ENCODE measurements around the gene FBXO42. TPM values are rescaled to one million over a fixed set of nuclear protein-coding genes. Genes with fewer than 3 reads are reported as not detected.
"Not testable (repeated sequence)": the region's sequence is repeated elsewhere in the genome, so short reads cannot be mapped to it uniquely, and the experiment has no call there.

The FBXO42 gene
- total RNA-seq, 1 donor from 2014 or later = 27.3 TPM

GRCh38 chr1:16235347-16235746, 116.9 kb downstream of the FBXO42 start:
- intact Hi-C loops (cut with DNase I) = no loop called here
- DNase-seq (ENCODE audit: low spot score) (no peak), ATAC-seq (no peak)

DNA sequence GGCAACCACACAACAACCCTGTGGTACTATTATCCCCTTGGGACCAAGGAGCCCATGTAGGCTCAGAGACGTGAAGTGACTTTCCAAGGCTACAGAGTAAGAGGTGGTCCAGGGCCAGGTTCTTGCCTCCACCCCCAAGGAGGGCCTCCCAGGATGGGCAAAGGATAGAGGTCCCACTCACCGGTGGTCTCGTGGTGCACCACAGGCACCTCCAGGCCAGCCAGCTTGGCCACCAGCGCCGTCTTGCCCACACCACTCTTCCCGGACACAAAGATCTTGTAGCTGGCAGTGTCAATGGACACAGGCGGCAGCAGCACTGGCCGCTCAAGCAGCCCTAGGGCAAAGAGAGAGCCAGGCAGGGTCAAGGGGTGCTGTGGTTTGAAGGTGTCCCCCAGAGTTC, 118.8 kb downstream of the FBXO42 start:
- intact Hi-C loops (cut with DNase I) = no loop called here
- ATAC-seq (no peak), DNase-seq (ENCODE audit: low spot score) (no peak)

GRCh38 chr1:16232316-16232710, 120.0 kb downstream of the FBXO42 start:
- intact Hi-C loops (cut with DNase I) = no loop called here
- DNase-seq (ENCODE audit: low spot score) (no peak), ATAC-seq (no peak)

DNA sequence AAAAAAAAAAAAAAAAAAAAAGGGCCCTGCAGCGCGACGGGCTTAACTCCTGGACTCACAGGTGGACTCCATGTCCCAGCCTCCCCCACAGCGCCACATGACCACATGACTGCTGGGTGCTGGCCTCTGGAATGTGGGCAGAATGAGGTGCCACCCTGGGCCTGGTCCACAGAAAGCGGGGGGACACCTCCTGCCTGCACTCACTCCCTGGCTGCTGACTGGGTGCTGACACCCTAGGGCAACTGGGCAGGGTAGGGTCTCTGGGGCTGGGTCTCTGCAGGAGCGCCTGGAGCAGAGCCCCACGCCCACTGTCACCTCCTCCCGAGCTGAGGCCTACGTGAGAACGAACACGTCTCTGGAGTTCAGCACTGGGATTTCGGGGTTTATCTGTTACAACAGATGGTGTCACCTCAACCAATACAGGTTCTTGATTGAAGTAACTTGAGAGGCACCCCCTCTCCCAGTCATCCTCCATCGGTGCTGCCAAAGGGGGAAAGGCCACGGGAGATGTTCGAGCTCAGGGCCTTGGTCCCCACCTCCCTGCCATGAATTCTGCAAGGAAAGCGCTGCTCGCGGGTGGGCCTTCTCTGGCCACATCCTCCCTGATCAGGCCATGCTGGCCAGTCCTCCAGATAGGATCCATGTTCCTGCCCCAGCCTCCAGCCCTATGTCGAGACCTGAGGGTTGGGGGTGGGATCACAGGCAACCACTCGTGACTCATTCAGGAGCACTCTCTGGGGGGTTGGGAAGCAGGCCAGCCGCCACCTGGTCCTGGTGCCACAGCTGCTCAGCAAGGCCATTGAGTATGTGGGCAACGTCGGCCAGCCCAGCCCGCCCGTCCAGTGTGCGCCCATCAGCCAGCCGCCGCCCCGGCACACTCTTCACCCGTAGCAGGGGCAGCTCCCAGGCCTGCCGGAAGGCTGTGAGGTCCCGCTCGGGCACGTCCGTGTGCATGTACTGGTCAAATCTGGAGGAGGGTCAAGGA, 120.7 kb downstream of the FBXO42 start:
- intact Hi-C loops (cut with DNase I) = no loop called here
- ATAC-seq (no peak), DNase-seq (ENCODE audit: low spot score) (no peak)

DNA sequence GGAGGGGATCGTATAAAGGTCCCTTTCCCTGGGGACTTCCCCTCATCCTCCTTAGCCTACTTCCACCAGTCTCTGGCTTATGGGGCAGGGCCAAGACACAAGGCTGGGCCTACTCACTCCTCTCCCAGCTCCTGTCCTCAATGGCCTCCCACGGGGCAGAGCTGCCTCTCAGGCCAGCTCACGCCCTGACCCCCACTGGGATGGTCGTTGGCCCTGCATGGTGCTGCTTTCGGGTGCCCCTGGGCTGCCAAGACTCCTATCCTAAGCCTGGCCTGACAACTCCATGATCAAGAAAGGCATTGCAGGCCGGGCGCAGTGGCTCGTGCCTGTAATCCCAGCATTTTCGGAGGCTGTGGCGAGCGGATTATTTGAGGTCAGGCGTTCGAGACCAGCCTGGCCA, 121.5 kb downstream of the FBXO42 start:
- intact Hi-C loops (cut with DNase I) = no loop called here
- ATAC-seq (no peak), DNase-seq (ENCODE audit: low spot score) (no peak)

GRCh38 chr1:16229976-16230740, 122.1 kb downstream of the FBXO42 start:
- DNase-seq (ENCODE audit: low spot score) (no peak), ATAC-seq (no peak)
- intact Hi-C loops (cut with DNase I) = no loop called here

GRCh38 chr1:16226490-16227179, 125.6 kb downstream of the FBXO42 start:
- peak; percentile 76 for DNase-seq (ENCODE audit: low spot score)
- peak; percentile 88 for ATAC-seq
- intact Hi-C loops (cut with DNase I) = no loop called here

- DNase-seq (ENCODE audit: low spot score) (no peak), ATAC-seq (no peak)
- intact Hi-C loops (cut with DNase I) = no loop called here
These were observed 126.2 kb downstream of the FBXO42 start for GRCh38 chr1:16226129-16226489.

- intact Hi-C loops (cut with DNase I) = no loop called here
- DNase-seq (ENCODE audit: low spot score) (no peak), ATAC-seq (no peak)
These were observed 127.8 kb downstream of the FBXO42 start for GRCh38 chr1:16224472-16224871.

- DNase-seq (ENCODE audit: low spot score); intact Hi-C loops (cut with DNase I); ATAC-seq: not testable (repeated sequence)
These were observed 129.6 kb downstream of the FBXO42 start for GRCh38 chr1:16222716-16223115.

- ATAC-seq = no peak
- no peak for DNase-seq (ENCODE audit: low spot score)
- intact Hi-C loops (cut with DNase I) = no loop called here
These were observed 130.8 kb downstream of the FBXO42 start for GRCh38 chr1:16221499-16221898.

- DNase-seq (ENCODE audit: low spot score) = no peak
- intact Hi-C loops (cut with DNase I) = no loop called here
- ATAC-seq = no peak
These were observed 132.2 kb downstream of the FBXO42 start for GRCh38 chr1:16219968-16220500.

DNA sequence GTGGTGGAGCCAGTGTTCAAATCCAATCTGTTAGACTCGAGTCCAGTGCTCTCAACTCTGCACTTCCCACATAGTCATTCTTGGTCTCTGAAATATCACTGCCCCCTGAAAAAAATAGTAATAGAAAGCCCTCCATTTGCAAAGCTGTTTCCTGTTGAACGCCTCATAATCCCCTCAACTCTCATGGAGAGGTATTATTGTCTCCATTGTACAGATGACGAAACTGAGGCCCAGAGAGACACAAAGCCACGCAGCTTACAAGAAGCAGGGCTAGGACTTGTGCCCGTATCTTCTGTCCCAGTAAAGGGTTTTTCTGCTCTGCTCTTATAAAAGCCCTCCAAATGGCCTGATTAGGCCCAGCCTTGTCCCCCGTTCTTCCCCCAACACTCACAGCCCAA, 133.6 kb downstream of the FBXO42 start:
- ATAC-seq (no peak), DNase-seq (ENCODE audit: low spot score) (no peak)
- intact Hi-C loops (cut with DNase I) = no loop called here

DNA sequence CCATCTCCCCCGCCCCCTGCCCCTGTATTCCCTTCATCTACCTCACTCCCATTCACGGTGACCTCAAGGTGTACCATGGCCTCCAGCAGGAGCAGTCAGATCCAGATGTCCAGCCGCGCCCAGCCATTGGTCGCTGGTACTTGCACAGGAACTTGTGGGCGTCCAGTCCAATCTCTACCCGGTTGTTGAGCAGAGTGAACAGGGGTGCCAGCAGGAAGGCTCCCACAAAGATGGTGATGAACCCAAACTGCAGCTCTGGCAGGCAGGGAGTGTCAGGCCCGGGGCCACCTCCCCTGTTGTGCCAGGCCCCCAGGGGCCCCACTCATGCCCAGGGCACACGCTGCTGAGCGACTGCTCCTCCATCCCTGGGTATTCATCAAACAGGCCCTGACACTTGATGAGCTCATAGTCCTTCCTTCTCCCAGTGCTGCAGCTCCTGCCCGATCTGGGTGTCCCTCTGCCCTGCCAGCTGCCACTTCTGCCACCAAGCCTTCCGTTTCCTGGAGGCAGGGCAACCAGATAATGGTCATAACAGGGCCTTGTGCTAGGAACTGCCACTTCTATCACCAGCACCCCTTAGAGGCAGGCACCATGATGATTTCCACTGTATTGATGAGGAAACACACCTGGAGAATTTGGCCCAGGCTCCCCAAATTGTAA, 134.1 kb downstream of the FBXO42 start:
- no peak for DNase-seq (ENCODE audit: low spot score)
- ATAC-seq = no peak

DNA sequence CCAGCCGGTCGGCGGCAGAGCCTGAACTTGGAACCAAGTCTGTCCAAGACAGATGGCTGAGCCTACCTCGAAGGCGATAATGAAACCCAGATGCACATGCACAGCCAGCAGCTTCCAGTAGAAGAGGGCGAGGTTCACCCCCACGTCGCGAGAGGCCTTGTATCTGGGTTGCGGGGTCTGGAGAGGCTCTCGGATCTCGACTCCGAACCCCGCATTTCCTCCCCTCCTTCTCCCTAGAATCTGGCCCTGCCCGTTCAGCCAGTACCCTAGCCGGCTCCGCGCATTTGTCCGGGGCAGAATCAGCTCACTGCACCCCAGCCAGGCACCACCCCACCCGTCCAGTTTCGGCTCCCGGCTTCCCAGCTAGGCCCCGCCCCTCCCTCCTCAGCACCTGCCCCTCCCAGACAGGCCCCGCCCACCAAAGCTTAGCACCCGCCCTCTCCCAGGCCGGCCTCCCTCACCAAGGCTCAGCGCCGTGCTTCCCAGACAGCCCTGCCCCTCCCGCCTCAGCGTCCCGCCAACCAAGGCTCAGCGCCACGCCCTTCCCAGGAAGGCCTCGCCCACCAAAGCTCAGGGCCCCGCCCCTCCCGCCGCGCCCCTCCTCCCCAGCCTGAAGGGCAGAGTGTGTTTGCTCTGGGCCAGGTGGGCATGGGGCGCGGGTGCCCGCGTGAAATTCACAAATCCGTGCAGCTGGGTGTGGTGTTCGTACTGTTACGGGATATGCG, 135.1 kb downstream of the FBXO42 start:
- peak; percentile 98 for ATAC-seq
- intact Hi-C loops (cut with DNase I) = no loop called here

More for the DNA sequence above, 134.1 kb downstream of the FBXO42 start:
- intact Hi-C loops (cut with DNase I) = no loop called here

DNA sequence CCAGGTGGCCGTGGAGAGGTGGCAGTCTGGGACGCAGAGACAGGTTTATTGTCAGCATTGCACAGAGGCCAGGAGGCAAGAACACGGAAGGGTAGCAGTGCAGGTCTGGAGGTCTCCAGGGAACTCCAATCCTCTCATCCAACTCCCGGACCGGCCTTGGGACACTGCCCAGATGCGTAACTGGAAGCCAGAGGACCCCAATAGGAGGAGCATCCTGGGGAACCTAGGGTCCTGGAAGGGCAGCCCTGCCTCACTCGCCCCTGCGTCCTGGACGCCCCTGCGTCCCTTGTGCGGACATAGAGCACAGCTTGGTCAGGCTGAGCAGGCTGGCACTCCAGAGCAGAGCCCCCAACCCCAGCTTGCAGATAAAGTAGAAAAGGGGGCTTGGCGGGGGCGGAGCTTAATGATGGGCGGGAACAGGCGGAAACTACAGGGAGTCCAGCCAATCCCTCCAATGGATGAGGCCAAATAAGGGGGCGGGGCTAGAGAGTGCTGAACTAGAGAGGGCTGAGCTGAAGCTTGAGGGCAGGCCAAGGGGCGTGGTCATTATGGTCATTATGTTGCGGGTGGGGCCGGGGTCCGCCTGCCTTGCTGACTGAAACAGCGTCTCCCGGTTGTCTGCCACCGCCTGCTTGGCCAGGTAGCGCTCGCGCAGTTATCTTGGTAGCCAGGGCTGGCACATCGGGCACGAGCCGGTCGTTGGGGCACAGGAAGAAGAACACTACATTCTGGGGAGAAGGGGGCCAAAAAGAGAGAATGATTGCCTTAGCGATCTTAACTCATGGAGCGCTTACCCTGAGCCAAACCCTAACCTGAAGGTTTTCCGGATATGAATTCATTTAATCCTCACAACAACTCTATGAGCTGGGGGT, 136.2 kb downstream of the FBXO42 start:
- intact Hi-C loops (cut with DNase I) = no loop called here
- DNase-seq (ENCODE audit: low spot score) (peak; percentile 92), ATAC-seq (peak; percentile 65)

More for the DNA sequence above, 135.1 kb downstream of the FBXO42 start:
- peak; percentile 99 for DNase-seq (ENCODE audit: low spot score)

DNA sequence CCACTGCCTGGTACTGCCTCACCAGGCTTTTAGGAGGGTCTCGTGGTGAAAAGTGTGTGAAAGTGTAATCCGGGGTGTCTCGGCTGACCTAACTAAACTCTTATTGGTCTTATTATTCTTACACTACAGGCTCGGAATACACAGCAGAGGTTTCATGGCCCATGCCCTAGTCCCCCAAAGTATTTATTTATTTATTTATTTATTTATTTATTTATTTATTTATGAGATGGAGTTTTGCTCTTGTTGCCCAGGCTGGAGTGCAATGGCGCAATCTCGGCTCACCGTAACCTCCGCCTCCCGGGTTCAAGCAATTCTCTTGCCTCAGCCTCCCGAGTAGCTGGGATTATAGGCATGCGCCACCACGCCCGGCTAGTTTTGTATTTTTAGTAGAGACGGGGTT, 137.0 kb downstream of the FBXO42 start:
- ATAC-seq; DNase-seq (ENCODE audit: low spot score); intact Hi-C loops (cut with DNase I): not testable (repeated sequence)

Measured in sciatic nerve (tissue), 2 donors.